Gastroesophageal sphincter (tissue), 3 donors: ENCODE results near the gene DOCK4.

Experiments used
- POLR2A ChIP-seq, 2 donors: fragments of 450-650 bp; IDR thresholded peaks; one replicate each; pipeline ENCODE4 v1.6.1; 2017; ENCODE audit warnings: antibody characterized with exemption in 2 of 2, mild to moderate bottlenecking in 2 of 2, moderate library complexity in 1 of 2
- POLR2AphosphoS5 ChIP-seq: sonication (generic); formaldehyde crosslinking; IDR thresholded peaks from one replicate; pipeline ENCODE4 v1.6.1; 2017; ENCODE audit warnings: antibody characterized with exemption
- TF ChIP-seq, protein P1 (sequence below), 4 experiments: fragments of 200-600 bp in 2 of 4; fragments of 450-650 bp in 2 of 4; sonication (generic) in 1 of 4; IDR thresholded peaks; one replicate each; pipeline ENCODE4 v1.5.1; 2017 to 2019; ENCODE audit warnings: antibody characterized with exemption in 4 of 4, mild to moderate bottlenecking in 2 of 4, moderate library complexity in 2 of 4

DNA sequence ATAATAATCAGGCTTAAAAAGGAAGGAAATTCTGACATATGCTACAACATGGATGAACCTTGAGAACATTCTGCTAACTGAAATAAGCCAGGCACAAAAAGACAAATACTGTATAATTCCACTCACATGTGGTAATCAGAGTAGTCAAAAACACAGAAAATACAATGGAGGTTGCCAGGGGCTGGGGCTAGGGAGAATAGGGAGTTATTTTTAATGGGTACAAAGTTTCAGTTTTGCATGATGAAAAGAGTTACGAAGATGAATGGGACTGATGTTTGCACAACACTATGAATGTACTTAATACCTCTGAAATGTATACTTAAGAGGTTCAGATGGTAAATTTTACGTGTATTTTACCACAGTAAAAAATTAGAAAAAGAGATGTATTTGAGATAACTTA lies 145.6 kb downstream of the DOCK4 start:
- TF ChIP-seq, protein P1, sequence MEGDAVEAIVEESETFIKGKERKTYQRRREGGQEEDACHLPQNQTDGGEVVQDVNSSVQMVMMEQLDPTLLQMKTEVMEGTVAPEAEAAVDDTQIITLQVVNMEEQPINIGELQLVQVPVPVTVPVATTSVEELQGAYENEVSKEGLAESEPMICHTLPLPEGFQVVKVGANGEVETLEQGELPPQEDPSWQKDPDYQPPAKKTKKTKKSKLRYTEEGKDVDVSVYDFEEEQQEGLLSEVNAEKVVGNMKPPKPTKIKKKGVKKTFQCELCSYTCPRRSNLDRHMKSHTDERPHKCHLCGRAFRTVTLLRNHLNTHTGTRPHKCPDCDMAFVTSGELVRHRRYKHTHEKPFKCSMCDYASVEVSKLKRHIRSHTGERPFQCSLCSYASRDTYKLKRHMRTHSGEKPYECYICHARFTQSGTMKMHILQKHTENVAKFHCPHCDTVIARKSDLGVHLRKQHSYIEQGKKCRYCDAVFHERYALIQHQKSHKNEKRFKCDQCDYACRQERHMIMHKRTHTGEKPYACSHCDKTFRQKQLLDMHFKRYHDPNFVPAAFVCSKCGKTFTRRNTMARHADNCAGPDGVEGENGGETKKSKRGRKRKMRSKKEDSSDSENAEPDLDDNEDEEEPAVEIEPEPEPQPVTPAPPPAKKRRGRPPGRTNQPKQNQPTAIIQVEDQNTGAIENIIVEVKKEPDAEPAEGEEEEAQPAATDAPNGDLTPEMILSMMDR (IDR thresholded peaks at IDR 0.05): no peak
- TF ChIP-seq POLR2A (IDR thresholded peaks at IDR 0.05): no peak
- TF ChIP-seq POLR2AphosphoS5: no peak
